ENCODE results near the gene ZKSCAN1. TPM values are rescaled to one million over a fixed set of nuclear protein-coding genes. Genes with fewer than 3 reads are reported as not detected.

The ZKSCAN1 gene
- total RNA-seq, 4 donors from 2014 or later = 32.4 to 37.5 (median 35.4) TPM

GRCh38 chr7:100075418-100075817 lies 60.0 kb downstream of the ZKSCAN1 start:
- no peak overlapping the region for H3K27ac ChIP-seq
- peaks cover 23 to 91% (median 54%) of the 10 kb centered on the region in 3 donors for H3K36me3 ChIP-seq
- WGBS, 2 donors = 93 to 95% methylated on average over 6 of the region's 6 CpGs
- no peak for DNase-seq (ENCODE audit: low spot score in 2 of 2)
- H3K9me3 ChIP-seq = peaks cover 0 to 25% (median 8%) of the 10 kb centered on the region in 4 donors
- no peak overlapping the region for H3K4me3 ChIP-seq
- H3K27me3 ChIP-seq = no peaks in the 10 kb centered on the region
- no peak for TF ChIP-seq EP300 (IDR thresholded peaks at IDR 0.05)
- no peak for TF ChIP-seq POLR2A (IDR thresholded peaks at IDR 0.05)
- no peak for TF ChIP-seq CTCF (IDR thresholded peaks at IDR 0.05)
- peaks cover 0 to 35% (median 16%) of the 10 kb centered on the region in 4 donors for H3K4me1 ChIP-seq

GRCh38 chr7:100077205-100077604 lies 61.8 kb downstream of the ZKSCAN1 start:
- Histone ChIP-seq H3K27ac (peak overlapping the region in 1 of 4 donors; percentile 2), H3K36me3 (peaks cover 11 to 73% (median 39%) of the 10 kb centered on the region in 3 donors), H3K4me3 (no peak overlapping the region), H3K9me3 (peaks cover 0 to 8% (median 2%) of the 10 kb centered on the region in 4 donors), H3K27me3 (no peaks in the 10 kb centered on the region), H3K4me1 (peaks cover 0 to 45% (median 24%) of the 10 kb centered on the region in 4 donors)
- DNase-seq (ENCODE audit: low spot score in 2 of 2) = no peak
- WGBS, 2 donors = 90 to 93% methylated on average over 4 of the region's 4 CpGs
- no peak for TF ChIP-seq EP300 (IDR thresholded peaks at IDR 0.05)
- no peak for TF ChIP-seq POLR2A (IDR thresholded peaks at IDR 0.05)
- TF ChIP-seq CTCF (IDR thresholded peaks at IDR 0.05) = no peak

GRCh38 chr7:100079024-100079560 lies 63.7 kb downstream of the ZKSCAN1 start:
- no peak for DNase-seq (ENCODE audit: low spot score in 2 of 2)
- peak overlapping the region in 2 of 4 donors; percentile 52 to 94 for H3K27ac ChIP-seq
- H3K36me3 ChIP-seq = peaks cover 5 to 54% (median 20%) of the 10 kb centered on the region in 3 donors
- TF ChIP-seq CTCF (IDR thresholded peaks at IDR 0.05) = no peak
- TF ChIP-seq EP300 (IDR thresholded peaks at IDR 0.05) = peak in 1 of 2 donors; percentile 15
- no peaks in the 10 kb centered on the region for H3K9me3 ChIP-seq
- peaks cover 0 to 52% (median 31%) of the 10 kb centered on the region in 4 donors for H3K4me1 ChIP-seq
- no peak overlapping the region for H3K4me3 ChIP-seq
- no peaks in the 10 kb centered on the region for H3K27me3 ChIP-seq
- 34 to 49% methylated on average over 7 of the region's 7 CpGs for WGBS, 2 donors

- H3K27me3 ChIP-seq = no peaks in the 10 kb centered on the region
- WGBS, 2 donors = 1 to 2% methylated on average over 24 to 28 of the region's 34 CpGs
- H3K27ac ChIP-seq = peak overlapping the region; percentile 44 to 94 (median 84)
- H3K9me3 ChIP-seq = no peaks in the 10 kb centered on the region
- H3K4me3 ChIP-seq = peak overlapping the region; percentile 71 to 96 (median 74)
- DNase-seq (ENCODE audit: low spot score in 2 of 2) = no peak
- H3K36me3 ChIP-seq = peaks cover 5 to 35% (median 11%) of the 10 kb centered on the region in 3 donors
- TF ChIP-seq EP300 (IDR thresholded peaks at IDR 0.05) = no peak
- TF ChIP-seq POLR2A (IDR thresholded peaks at IDR 0.05) = no peak
- peaks cover 0 to 52% (median 31%) of the 10 kb centered on the region in 4 donors for H3K4me1 ChIP-seq
These were observed 65.6 kb downstream of the ZKSCAN1 start for GRCh38 chr7:100080907-100081534.

GRCh38 chr7:100081535-100082102 lies 66.2 kb downstream of the ZKSCAN1 start, which contains the start of gene ZNF3:
Gene ZNF3 (minus strand): TSS chr7:100081723. CDS start chr7:100077357, 4,366 bp downstream.
- H3K27ac ChIP-seq = peak within 1 kb of the TSS; percentile 44 to 94 (median 84)
- no peaks in the 10 kb centered on the region for H3K9me3 ChIP-seq
- H3K4me3 ChIP-seq = peak within 1 kb of the TSS; percentile 71 to 96 (median 74)
- TF ChIP-seq EP300 (IDR thresholded peaks at IDR 0.05) (peak in 1 of 2 donors; percentile 95), CTCF (IDR thresholded peaks at IDR 0.05) (peak; percentile 92 to 98 (median 96)), POLR2A (IDR thresholded peaks at IDR 0.05) (peak; percentile 14 to 52)
- no peaks in the 10 kb centered on the region for H3K27me3 ChIP-seq
- DNase-seq (ENCODE audit: low spot score in 2 of 2) = peak; percentile 96 to 97
- 1% methylated on average over 39 to 54 of the region's 55 CpGs for WGBS, 2 donors
- peaks cover 0 to 52% (median 31%) of the 10 kb centered on the region in 4 donors for H3K4me1 ChIP-seq
- H3K36me3 ChIP-seq = peaks cover 5 to 29% (median 6%) of the 10 kb centered on the region in 3 donors
